ENCODE data around the gene MOV10. TPM values are rescaled to one million over a fixed set of nuclear protein-coding genes. Genes with fewer than 3 reads are reported as not detected.

The MOV10 gene
- total and polyA plus RNA-seq, 9 of the 15 experiments (the other 6 are each of a cell fraction or from before 2014, with no cell fraction given) = 16.7 to 105 (median 49.5) TPM

DNA sequence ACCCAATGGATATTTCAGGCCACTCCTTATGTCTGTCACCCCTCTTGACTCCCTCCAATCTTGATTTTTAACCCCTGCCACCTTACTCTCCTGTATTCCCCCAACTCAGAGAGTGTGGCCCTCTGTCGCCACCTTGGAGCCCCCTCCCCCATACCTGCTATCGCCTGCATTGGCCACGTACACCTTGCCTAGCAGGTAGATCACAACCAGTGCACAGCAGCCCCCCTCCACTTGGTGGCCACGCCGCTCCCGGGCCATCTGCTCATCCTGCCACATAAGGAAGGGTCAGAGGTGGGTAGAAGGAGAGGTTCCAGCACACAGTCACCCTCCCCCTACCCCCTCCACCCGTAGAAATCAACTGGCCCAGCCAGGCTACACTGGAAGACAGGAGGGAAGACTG lies 37.7 kb downstream of the MOV10 start:
- peaks cover 28 to 35% of the 10 kb centered on the region in 2 experiments; a peak in 4 of 5 replicates for H3K4me1 ChIP-seq (replicated peaks in 1 of 2; ENCODE audit: control insufficient read depth in 2 of 2, insufficient read depth in 2 of 2, low read length in 2 of 2)
- DNase-seq (ENCODE audit: extremely low read depth in 1 of 4, low spot score in 3 of 4) = no peak
- H3K9me3 ChIP-seq (replicated peaks; ENCODE audit: control insufficient read depth, insufficient read depth, low read depth, low read length) = no peaks in the 10 kb centered on the region
- WGBS (ENCODE audit: insufficient coverage, low coverage, missing lambda C conversion rate) = 73% methylated on average over 7 of the region's 7 CpGs
- no peaks in the 10 kb centered on the region for H3K79me2 ChIP-seq (ENCODE audit: control insufficient read depth, insufficient read depth, low read length)
- TF ChIP-seq TFE3 (CRISPR knock-in tag; IDR thresholded peaks at IDR 0.05) = no peak
- no peak for TF ChIP-seq TSC22D4 (tag; IDR thresholded peaks at IDR 0.05)
- TF ChIP-seq, protein P1, sequence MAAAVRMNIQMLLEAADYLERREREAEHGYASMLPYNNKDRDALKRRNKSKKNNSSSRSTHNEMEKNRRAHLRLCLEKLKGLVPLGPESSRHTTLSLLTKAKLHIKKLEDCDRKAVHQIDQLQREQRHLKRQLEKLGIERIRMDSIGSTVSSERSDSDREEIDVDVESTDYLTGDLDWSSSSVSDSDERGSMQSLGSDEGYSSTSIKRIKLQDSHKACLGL (CRISPR knock-in tag; IDR thresholded peaks at IDR 0.05; ENCODE audit: borderline replicate concordance, poor library complexity, severe bottlenecking) = no peak
- TF ChIP-seq, protein P2, sequence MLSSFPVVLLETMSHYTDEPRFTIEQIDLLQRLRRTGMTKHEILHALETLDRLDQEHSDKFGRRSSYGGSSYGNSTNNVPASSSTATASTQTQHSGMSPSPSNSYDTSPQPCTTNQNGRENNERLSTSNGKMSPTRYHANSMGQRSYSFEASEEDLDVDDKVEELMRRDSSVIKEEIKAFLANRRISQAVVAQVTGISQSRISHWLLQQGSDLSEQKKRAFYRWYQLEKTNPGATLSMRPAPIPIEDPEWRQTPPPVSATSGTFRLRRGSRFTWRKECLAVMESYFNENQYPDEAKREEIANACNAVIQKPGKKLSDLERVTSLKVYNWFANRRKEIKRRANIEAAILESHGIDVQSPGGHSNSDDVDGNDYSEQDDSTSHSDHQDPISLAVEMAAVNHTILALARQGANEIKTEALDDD (IDR thresholded peaks at IDR 0.05) = no peak
- TF ChIP-seq, protein P3, sequence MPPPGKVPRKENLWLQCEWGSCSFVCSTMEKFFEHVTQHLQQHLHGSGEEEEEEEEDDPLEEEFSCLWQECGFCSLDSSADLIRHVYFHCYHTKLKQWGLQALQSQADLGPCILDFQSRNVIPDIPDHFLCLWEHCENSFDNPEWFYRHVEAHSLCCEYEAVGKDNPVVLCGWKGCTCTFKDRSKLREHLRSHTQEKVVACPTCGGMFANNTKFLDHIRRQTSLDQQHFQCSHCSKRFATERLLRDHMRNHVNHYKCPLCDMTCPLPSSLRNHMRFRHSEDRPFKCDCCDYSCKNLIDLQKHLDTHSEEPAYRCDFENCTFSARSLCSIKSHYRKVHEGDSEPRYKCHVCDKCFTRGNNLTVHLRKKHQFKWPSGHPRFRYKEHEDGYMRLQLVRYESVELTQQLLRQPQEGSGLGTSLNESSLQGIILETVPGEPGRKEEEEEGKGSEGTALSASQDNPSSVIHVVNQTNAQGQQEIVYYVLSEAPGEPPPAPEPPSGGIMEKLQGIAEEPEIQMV (tag; conservative IDR thresholded peaks at IDR 0.05; ENCODE audit: low read depth) = no peak
- TF ChIP-seq CAMTA2 (CRISPR knock-in tag; conservative IDR thresholded peaks at IDR 0.05) = no peak
- TF ChIP-seq ZNF785 (CRISPR knock-in tag; IDR thresholded peaks at IDR 0.05) = no peak
- TF ChIP-seq ZSCAN32 (CRISPR knock-in tag; IDR thresholded peaks at IDR 0.05) = no peak
- TF ChIP-seq, protein P4, sequence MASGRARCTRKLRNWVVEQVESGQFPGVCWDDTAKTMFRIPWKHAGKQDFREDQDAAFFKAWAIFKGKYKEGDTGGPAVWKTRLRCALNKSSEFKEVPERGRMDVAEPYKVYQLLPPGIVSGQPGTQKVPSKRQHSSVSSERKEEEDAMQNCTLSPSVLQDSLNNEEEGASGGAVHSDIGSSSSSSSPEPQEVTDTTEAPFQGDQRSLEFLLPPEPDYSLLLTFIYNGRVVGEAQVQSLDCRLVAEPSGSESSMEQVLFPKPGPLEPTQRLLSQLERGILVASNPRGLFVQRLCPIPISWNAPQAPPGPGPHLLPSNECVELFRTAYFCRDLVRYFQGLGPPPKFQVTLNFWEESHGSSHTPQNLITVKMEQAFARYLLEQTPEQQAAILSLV (tag; IDR thresholded peaks at IDR 0.05) = no peak
- no peak for TF ChIP-seq MEF2D (tag; conservative IDR thresholded peaks at IDR 0.05; ENCODE audit: low read depth)
- TF ChIP-seq HCFC1 (IDR thresholded peaks at IDR 0.05; ENCODE audit: low read depth, low read length) = no peak
- TF ChIP-seq TFAP4 (CRISPR knock-in tag; IDR thresholded peaks at IDR 0.05; ENCODE audit: borderline replicate concordance) = no peak
- no TSS peak for BruUV-seq (replicated peaks)
- H3K4me2 ChIP-seq (ENCODE audit: insufficient read depth, low read length) = no peak overlapping the region
- ChIA-PET POLR2A (interaction anchor here (0.5 to 0.7 kb wide), 2 partner anchors 12 to 94 kb away, joined by 3 read pairs; no protein-coding TSS in a partner anchor), CTCF (ENCODE audit: low intra/inter-chr PET ratio) (no interaction called here)
- no peak overlapping the region for H3K4me3 ChIP-seq
- no peak overlapping the region for H3K9ac ChIP-seq (ENCODE audit: insufficient read depth in 1 of 2, low read depth in 2 of 2, low read length in 2 of 2)
- H3K9me1 ChIP-seq (ENCODE audit: control insufficient read depth, insufficient read depth, low read length) = no peaks in the 10 kb centered on the region
- no peak for ATAC-seq
- no peak overlapping the region for H2AFZ ChIP-seq (ENCODE audit: low read depth, low read length)
- H3K27me3 ChIP-seq (ENCODE audit: control insufficient read depth in 2 of 2, insufficient read depth in 2 of 2, low read length in 2 of 2) = no peaks in the 10 kb centered on the region
- no peaks in the 10 kb centered on the region for H3K36me3 ChIP-seq (ENCODE audit: control insufficient read depth, insufficient read depth, low read length)
- in situ Hi-C loops (cut with MboI) = no loop called here
- intact Hi-C loops (cut with micrococcal nuclease) = loop anchor here (10.0 kb wide), 1 partner anchor 433 kb away; no protein-coding TSS in a partner anchor
- H4K20me1 ChIP-seq (replicated peaks; ENCODE audit: control insufficient read depth, insufficient read depth, low read length) = no peaks in the 10 kb centered on the region
- no peak for FAIRE-seq
- H3K27ac ChIP-seq (ENCODE audit: extremely low read depth, low read depth, low read length) = no peak overlapping the region
